GM12872 (cell line): ENCODE results near the gene TMEM151A.

Experiments
- CTCF ChIP-seq: IDR thresholded peaks from 3 replicates; pipeline ENCODE4 v1.5.1; 2011; ENCODE audit warnings: low read depth, mild to moderate bottlenecking, low read length, moderate library complexity; ENCODE audit not compliant: insufficient read depth

The TMEM151A gene

GRCh38 chr11:66264383-66264782 is 27.3 kb upstream of the TMEM151A start:
- 0 out of 3 replicates have a peak, but pooled peaks have one; percentile 7 for TF ChIP-seq CTCF

GRCh38 chr11:66264914-66265313 is 26.8 kb upstream of the TMEM151A start:
- TF ChIP-seq CTCF = peak; percentile 48; the same call in 2 of the 3 replicates

GRCh38 chr11:66265531-66266377 is 25.9 kb upstream of the TMEM151A start:
- TF ChIP-seq CTCF = no peak

- no peak for TF ChIP-seq CTCF
Observed at GRCh38 chr11:66266378-66267038, 25.2 kb upstream of the TMEM151A start.

- TF ChIP-seq CTCF = no peak
Observed at GRCh38 chr11:66267039-66267378, 24.7 kb upstream of the TMEM151A start.

GRCh38 chr11:66267379-66268243 is 24.1 kb upstream of the TMEM151A start:
- TF ChIP-seq CTCF = 0 out of 3 replicates have a peak, but pooled peaks have one; percentile 12
